Measurements from ENCODE around the gene NPPB.

DNA sequence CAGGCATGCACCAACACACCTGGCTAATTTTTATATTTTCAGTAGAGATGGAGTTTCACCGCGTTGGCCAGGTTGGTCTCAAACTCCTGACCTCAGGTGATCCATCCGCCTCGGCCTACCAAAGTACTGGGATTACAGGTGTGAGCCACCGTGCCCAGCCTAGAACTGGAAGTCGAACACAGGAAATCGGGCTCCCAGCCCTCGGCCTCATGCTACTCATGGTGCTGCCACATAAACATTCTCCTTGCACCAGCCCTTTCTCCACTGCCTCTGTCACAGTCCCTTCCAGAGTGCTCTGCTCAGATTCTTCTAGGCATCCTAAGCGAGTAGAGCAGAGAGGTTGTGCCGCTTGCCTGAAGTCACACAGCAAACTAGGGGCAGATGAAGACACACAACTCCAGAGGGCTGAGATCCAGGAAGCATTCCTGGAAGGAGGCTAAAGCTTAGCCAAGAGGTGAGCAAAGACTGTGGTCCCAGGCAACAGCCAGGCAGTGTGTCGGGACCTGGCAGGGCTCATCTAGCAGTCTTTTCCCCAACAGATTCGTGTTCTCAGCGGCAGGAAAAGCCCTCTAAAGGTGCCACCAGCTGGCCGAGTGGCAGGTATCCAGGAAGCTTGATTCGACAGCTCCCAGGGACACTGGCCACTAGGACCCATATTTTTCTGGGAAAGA, 29.6 kb upstream of the NPPB start:
- TF ChIP-seq POLR2A (IDR thresholded peaks at IDR 0.05) = no peak
- TF ChIP-seq, protein P1, sequence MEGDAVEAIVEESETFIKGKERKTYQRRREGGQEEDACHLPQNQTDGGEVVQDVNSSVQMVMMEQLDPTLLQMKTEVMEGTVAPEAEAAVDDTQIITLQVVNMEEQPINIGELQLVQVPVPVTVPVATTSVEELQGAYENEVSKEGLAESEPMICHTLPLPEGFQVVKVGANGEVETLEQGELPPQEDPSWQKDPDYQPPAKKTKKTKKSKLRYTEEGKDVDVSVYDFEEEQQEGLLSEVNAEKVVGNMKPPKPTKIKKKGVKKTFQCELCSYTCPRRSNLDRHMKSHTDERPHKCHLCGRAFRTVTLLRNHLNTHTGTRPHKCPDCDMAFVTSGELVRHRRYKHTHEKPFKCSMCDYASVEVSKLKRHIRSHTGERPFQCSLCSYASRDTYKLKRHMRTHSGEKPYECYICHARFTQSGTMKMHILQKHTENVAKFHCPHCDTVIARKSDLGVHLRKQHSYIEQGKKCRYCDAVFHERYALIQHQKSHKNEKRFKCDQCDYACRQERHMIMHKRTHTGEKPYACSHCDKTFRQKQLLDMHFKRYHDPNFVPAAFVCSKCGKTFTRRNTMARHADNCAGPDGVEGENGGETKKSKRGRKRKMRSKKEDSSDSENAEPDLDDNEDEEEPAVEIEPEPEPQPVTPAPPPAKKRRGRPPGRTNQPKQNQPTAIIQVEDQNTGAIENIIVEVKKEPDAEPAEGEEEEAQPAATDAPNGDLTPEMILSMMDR (IDR thresholded peaks at IDR 0.05) = no peak
